DOHH2 (cell line): ENCODE results near the gene CCM2.

Source experiments
- H3F3A ChIP-seq: fragments of 200-600 bp; sonication (generic), shearing (Covaris generic); 2 replicates; pipeline ENCODE4 v1.6.0; 2016; ENCODE audit warnings: antibody characterized with exemption, mild to moderate bottlenecking; ENCODE audit not compliant: control insufficient read depth, insufficient read depth
- H3K27ac ChIP-seq: fragments of 200-600 bp; sonication (generic); 2 replicates; pipeline ENCODE4 v1.5.1; 2014; ENCODE audit warnings: low read depth, mild to moderate bottlenecking, low read length, moderate library complexity
- H3K27me3 ChIP-seq: fragments of 200-600 bp; sonication (generic); 2 replicates; pipeline ENCODE4 v1.6.1; 2014; ENCODE audit warnings: mild to moderate bottlenecking, low read length, mixed read lengths; ENCODE audit not compliant: control insufficient read depth
- H3K36me3 ChIP-seq: fragments of 200-600 bp; sonication (generic); 2 replicates; pipeline ENCODE4 v1.6.1; 2014; ENCODE audit warnings: mild to moderate bottlenecking, low read length, moderate library complexity, mixed read lengths; ENCODE audit not compliant: control insufficient read depth
- H3K4me1 ChIP-seq: fragments of 200-600 bp; sonication (generic); 2 replicates; pipeline ENCODE4 v1.6.1; 2014; ENCODE audit warnings: mild to moderate bottlenecking, low read length, mixed read lengths; ENCODE audit not compliant: control insufficient read depth
- H3K4me2 ChIP-seq: fragments of 200-600 bp; sonication (generic); 2 replicates; pipeline ENCODE4 v1.6.0; 2014; ENCODE audit warnings: mild to moderate bottlenecking, low read length, moderate library complexity
- H3K4me3 ChIP-seq: fragments of 200-600 bp; sonication (generic); 2 replicates; pipeline ENCODE4 v1.5.1; 2014; ENCODE audit warnings: mild to moderate bottlenecking, low read length, mixed read lengths
- H3K79me2 ChIP-seq: fragments of 200-600 bp; sonication (generic); 2 replicates; pipeline ENCODE4 v1.6.1; 2014; ENCODE audit warnings: mild to moderate bottlenecking, low read length, mixed read lengths; ENCODE audit not compliant: control insufficient read depth
- H3K9me2 ChIP-seq: fragments of 200-600 bp; sonication (generic); replicated peaks from 2 replicates; pipeline ENCODE4 v1.6.1; 2014; ENCODE audit warnings: mild to moderate bottlenecking, low read length, mixed read lengths; ENCODE audit not compliant: control insufficient read depth
- H3K9me3 ChIP-seq: fragments of 200-600 bp; sonication (generic); 2 replicates; pipeline ENCODE4 v1.6.1; 2014; ENCODE audit warnings: antibody characterized with exemption, low read length, mixed read lengths; ENCODE audit not compliant: control insufficient read depth, insufficient read depth
- H4K20me1 ChIP-seq: fragments of 200-600 bp; sonication (generic); 2 replicates; pipeline ENCODE4 v1.6.0; 2014; ENCODE audit warnings: low read depth, mild to moderate bottlenecking, antibody characterized with exemption, low read length, moderate library complexity; ENCODE audit not compliant: control insufficient read depth, insufficient read depth
- CTCF ChIP-seq: fragments of 200-600 bp; sonication (generic); IDR thresholded peaks from one replicate; pipeline ENCODE4 v1.5.1; 2014; ENCODE audit warnings: antibody characterized with exemption, mild to moderate bottlenecking, low read depth, low read length; ENCODE audit not compliant: poor library complexity, severe bottlenecking
- EZH2phosphoT487 ChIP-seq: fragments of 200-600 bp; sonication (generic); IDR thresholded peaks from 2 replicates; pipeline ENCODE4 v1.6.1; 2017; ENCODE audit warnings: borderline replicate concordance, mild to moderate bottlenecking, antibody characterized with exemption, low read length, moderate library complexity, mixed read lengths

The CCM2 gene

DNA sequence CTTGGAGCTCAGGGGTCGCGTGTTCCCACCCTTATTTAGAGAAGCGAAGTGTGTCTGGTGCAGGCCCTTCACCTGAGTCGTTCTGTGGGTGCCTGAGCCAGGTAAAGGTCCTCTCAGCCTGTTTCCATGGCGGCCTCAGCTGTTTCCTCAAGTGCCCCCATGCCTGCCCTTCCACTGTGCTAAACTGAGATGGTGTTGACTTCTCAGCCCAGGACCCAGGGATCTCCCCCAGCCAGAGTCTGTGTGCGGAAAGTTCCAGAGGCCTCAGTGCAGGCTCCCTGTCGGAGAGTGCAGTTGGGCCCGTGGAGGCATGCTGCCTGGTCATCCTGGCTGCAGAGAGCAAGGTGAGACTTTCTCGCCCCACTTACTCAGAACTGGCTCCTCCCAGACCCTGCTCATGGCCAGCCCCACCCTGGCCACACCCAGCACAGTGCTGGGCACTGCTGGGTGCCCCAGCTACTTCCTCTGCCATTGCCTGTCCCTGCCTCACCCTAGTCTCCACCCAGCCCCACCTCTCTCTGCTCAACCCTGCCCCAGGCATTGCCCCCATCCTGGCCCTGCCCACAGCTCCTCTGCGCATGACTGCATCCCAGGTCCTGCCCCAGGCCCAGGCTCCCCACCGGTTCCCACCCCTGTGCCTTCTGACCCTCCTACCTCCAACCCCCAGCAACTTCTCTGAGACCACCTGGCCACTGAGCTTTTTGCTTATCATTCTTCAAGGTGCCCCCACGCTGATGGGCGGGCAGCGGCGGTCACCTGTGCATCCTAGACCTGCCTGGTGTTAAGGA, 68.4 kb downstream of the CCM2 start:
- Histone ChIP-seq H3K9me3 (no peaks in the 10 kb centered on the region), H3K27me3 (no peaks in the 10 kb centered on the region), H3K9me2 (no peaks in the 10 kb centered on the region), H3K4me3 (no peak overlapping the region), H3K4me2 (no peak overlapping the region), H3K27ac (no peak overlapping the region), H3K79me2 (peaks cover 40% of the 10 kb centered on the region), H3K36me3 (peaks cover 91% of the 10 kb centered on the region), H3F3A (0 out of 2 replicates have a peak, but pooled peaks cover 2% of the 10 kb centered on the region), H4K20me1 (peaks cover 10% of the 10 kb centered on the region; the same call in 1 of the 2 replicates), H3K4me1 (no peaks in the 10 kb centered on the region)
- no peak for TF ChIP-seq CTCF
- TF ChIP-seq EZH2phosphoT487: no peak

GRCh38 chr7:45069444-45070253, 69.6 kb downstream of the CCM2 start:
- no peaks in the 10 kb centered on the region for H3K9me3 ChIP-seq
- H3K36me3 ChIP-seq: peaks cover 91% of the 10 kb centered on the region

GRCh38 chr7:45070254-45070642, 70.2 kb downstream of the CCM2 start:
- Histone ChIP-seq H3K4me1 (no peaks in the 10 kb centered on the region), H3K27me3 (no peaks in the 10 kb centered on the region), H3K9me2 (no peaks in the 10 kb centered on the region), H3F3A (0 out of 2 replicates have a peak, but pooled peaks cover 6% of the 10 kb centered on the region), H3K27ac (no peak overlapping the region), H4K20me1 (peaks cover 10% of the 10 kb centered on the region; the same call in 1 of the 2 replicates), H3K36me3 (peaks cover 91% of the 10 kb centered on the region), H3K4me3 (no peak overlapping the region), H3K4me2 (no peak overlapping the region), H3K79me2 (peaks cover 22% of the 10 kb centered on the region), H3K9me3 (no peaks in the 10 kb centered on the region)
- no peak for TF ChIP-seq CTCF
- no peak for TF ChIP-seq EZH2phosphoT487

More at GRCh38 chr7:45069444-45070253, 69.6 kb downstream of the CCM2 start:
- 0 out of 2 replicates have a peak, but pooled peaks cover 6% of the 10 kb centered on the region for H3F3A ChIP-seq
- H3K4me3 ChIP-seq: no peak overlapping the region
- no peak overlapping the region for H3K4me2 ChIP-seq
- no peak overlapping the region for H3K27ac ChIP-seq
- H3K9me2 ChIP-seq: no peaks in the 10 kb centered on the region
- TF ChIP-seq EZH2phosphoT487: no peak
- TF ChIP-seq CTCF: peak; percentile 27
- H4K20me1 ChIP-seq: peaks cover 10% of the 10 kb centered on the region; the same call in 1 of the 2 replicates
- no peaks in the 10 kb centered on the region for H3K4me1 ChIP-seq
- no peaks in the 10 kb centered on the region for H3K27me3 ChIP-seq
- H3K79me2 ChIP-seq: peaks cover 28% of the 10 kb centered on the region
